GM06990 (cell line): ENCODE results near the gene PKP1.

Experiments
- DNase-seq: peaks from one replicate; pipeline ENCODE4 v3.0.0-alpha.2; 2011; ENCODE audit not compliant: insufficient read length; ENCODE audit errors: extremely low read depth
- H3K27me3 ChIP-seq: replicated peaks from 2 replicates; pipeline ENCODE4 v1.6.0; 2011; ENCODE audit warnings: low read length; ENCODE audit not compliant: control insufficient read depth, insufficient read depth
- H3K36me3 ChIP-seq: 2 replicates; pipeline ENCODE4 v1.5.1; 2011; ENCODE audit warnings: low read length; ENCODE audit not compliant: control insufficient read depth, insufficient read depth
- H3K4me3 ChIP-seq: replicated peaks from 2 replicates; pipeline ENCODE4 v1.5.1; 2011; ENCODE audit warnings: low read depth, mild to moderate bottlenecking, control low read depth, low read length
- TF ChIP-seq, protein P1 (sequence below): IDR thresholded peaks from 2 replicates; pipeline ENCODE4 v1.5.1; 2011; ENCODE audit warnings: low read length, control low read depth, mild to moderate bottlenecking, inconsistent platforms; ENCODE audit not compliant: insufficient read depth, poor library complexity, severe bottlenecking

Gene PKP1

DNA sequence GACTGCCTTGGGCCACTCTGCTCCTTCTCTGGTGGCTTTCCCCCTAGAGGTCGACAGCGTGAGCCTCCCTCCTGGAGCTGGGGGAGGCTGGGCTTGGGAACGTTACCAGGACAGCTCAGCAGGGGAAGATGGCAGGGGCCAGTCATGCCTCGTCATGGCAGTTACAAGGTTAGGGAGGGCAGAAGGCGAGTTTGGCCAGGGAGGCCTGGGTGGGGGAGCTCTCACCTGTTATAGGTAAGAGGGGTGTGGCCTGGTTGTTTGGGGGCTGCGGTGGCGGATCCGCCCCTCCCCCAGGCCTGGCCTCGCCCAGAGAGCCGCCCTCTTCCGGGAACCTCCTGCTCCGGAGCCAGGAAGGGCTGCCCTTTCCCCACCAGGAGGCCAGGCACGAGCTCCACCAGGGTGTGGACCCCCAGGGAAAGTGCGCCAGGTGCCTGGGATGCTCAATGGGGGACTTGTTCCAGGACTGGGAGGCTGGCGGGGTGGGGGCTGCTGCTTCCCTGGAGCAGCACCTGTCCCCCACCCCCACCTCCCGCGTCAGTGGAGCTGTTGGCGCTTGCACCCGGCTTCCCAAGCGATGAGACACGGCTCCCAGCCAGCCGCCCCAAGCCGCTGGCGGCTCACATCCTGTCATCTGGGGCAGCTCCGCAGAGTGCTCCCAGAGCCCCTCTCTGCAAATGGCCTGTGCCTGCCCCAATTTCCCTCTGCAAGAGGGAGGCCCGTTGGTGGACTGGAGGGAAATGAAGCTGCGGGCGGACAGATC lies 23.6 kb upstream of the PKP1 start:
- Histone ChIP-seq H3K27me3 (no peaks in the 10 kb centered on the region; the same call in 1 of the 2 replicates), H3K36me3 (no peaks in the 10 kb centered on the region), H3K4me3 (no peak overlapping the region)
- TF ChIP-seq, protein P1, sequence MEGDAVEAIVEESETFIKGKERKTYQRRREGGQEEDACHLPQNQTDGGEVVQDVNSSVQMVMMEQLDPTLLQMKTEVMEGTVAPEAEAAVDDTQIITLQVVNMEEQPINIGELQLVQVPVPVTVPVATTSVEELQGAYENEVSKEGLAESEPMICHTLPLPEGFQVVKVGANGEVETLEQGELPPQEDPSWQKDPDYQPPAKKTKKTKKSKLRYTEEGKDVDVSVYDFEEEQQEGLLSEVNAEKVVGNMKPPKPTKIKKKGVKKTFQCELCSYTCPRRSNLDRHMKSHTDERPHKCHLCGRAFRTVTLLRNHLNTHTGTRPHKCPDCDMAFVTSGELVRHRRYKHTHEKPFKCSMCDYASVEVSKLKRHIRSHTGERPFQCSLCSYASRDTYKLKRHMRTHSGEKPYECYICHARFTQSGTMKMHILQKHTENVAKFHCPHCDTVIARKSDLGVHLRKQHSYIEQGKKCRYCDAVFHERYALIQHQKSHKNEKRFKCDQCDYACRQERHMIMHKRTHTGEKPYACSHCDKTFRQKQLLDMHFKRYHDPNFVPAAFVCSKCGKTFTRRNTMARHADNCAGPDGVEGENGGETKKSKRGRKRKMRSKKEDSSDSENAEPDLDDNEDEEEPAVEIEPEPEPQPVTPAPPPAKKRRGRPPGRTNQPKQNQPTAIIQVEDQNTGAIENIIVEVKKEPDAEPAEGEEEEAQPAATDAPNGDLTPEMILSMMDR: no peak
- DNase-seq: no peak

DNA sequence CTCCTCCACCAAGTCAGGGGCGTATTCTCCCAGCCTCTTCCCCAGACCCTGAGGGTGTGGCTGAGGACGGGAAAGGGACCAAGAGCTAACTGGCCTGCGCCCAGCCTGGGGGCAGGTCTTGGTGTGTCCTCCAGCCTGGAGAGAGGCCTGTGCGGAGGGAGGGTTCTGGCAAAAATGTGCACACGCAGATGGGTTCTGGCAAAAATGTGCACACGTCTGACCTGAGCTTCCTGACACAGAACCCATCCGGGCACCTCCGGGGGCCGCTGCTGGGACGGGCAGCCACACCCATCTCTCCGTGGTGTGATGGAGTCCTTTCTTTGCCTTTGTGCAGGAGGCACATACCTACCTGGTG lies 23.1 kb upstream of the PKP1 start:
- no peak overlapping the region for H3K4me3 ChIP-seq
- no peak for DNase-seq
- no peaks in the 10 kb centered on the region; the same call in 1 of the 2 replicates for H3K27me3 ChIP-seq
- TF ChIP-seq, protein P1: no peak
- H3K36me3 ChIP-seq: no peaks in the 10 kb centered on the region

DNA sequence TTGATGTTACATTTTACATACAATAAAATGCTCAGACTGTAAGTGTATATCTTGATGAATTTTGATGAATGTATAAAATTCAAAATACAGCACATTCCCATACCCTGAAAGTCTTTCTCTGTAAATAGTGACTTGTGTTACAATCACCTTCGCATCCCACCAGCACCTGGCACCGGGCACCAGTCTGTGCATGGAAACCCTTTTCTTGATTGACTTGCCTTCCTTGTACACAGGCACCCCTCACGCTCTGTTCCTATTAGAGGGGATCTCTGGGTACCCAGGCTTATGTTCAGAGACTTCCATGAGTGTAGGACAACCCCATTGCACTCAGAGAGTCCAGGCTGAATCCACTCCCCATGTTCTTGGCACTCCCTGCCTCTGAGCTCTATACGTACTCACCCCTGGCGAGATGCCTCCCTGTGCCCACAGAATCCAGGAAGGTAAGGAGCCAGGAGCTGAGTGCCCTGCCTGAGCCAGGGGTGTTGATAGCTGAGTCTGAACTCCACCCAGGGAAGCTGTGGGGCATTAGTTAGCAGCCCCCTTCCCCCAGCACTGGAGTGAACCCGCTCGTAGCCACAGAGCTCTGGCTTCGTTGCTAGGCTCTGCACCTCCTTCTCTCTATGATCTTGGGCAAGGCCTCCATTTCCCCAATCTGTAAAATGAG lies 22.5 kb upstream of the PKP1 start:
- H3K36me3 ChIP-seq: no peaks in the 10 kb centered on the region
- TF ChIP-seq, protein P1: no peak
- no peak for DNase-seq
- no peaks in the 10 kb centered on the region; the same call in 1 of the 2 replicates for H3K27me3 ChIP-seq
- H3K4me3 ChIP-seq: no peak overlapping the region

DNA sequence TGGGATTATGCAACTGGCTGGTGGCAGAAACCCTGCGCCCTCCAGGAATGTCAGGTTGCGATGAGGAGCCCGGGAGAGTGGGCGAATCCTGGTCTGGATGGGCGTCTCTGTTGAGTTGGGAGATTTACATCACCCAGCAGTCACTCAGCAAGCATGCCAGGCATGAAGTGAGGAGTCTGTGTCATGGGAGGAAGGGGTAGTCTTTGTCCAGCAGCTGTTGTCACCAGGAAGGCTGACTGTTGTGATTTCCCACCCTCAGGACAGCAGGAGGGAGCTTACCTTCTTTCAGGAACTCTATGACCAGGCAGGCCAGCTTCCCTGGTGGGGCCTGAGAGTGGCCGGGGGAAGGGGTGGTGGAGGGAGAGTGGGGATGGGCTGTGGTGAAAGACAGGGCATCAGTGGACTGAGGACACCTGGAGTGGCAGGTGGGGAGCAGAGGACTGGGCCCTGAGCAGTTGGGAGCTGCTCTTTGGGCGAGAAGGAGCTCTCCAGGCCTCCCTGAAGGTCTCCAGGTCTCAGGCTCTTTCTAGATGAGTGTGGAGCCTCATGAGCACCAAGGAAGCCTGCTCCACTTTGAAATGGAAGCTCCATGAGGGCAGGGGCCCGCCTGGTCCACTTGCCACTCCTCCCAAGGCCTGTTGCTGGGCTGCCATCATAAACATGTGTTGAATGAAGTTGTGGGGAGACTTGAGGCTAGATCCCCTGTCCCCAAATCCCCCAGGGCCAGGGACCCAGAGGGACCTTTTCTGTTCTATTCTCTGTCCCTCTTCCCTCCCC lies 21.3 kb upstream of the PKP1 start:
- H3K27me3 ChIP-seq: no peaks in the 10 kb centered on the region; the same call in 1 of the 2 replicates
- DNase-seq: no peak
- TF ChIP-seq, protein P1: no peak

DNA sequence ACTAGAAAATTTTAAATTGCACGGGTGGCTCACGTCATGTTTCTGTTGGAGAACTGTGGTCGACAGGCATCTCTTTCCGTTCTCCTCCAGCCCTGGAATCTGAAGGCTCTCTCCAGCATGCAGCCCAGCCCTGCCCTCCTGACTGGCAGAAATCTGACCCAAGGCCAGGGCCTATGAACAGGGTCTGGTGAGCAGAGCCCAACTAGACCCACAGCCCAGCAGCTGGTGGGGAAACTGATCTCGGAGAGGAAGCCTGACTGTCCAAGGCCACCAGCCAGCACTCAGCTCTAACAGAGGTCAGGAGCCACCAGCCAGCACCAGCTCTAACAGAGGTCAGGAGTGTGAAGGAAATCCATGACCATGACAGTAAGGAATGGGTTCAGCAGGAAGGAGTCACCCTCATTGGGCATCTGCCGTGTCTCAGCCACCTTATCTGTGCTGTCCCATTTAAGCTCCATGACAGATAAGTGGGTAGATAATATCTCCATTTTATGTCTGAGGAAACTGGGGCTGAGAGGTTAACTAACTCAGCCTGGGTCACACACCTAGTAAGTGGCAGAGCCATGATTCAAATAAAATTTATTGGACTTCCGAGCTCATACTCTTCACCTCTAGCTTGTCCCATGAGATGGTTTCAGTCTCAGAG lies 20.2 kb upstream of the PKP1 start:
- H3K36me3 ChIP-seq: no peaks in the 10 kb centered on the region
- TF ChIP-seq, protein P1: no peak
- DNase-seq: no peak

More for the DNA sequence above, 21.3 kb upstream of the PKP1 start:
- Histone ChIP-seq H3K36me3 (no peaks in the 10 kb centered on the region), H3K4me3 (no peak overlapping the region)

More for the DNA sequence above, 20.2 kb upstream of the PKP1 start:
- no peaks in the 10 kb centered on the region; the same call in 1 of the 2 replicates for H3K27me3 ChIP-seq
- H3K4me3 ChIP-seq: no peak overlapping the region
